Subcutaneous abdominal adipose tissue (tissue), 5 donors: ENCODE data around the gene INPP5B.
A peak's percentile ranks its signal among the peaks of the same experiment; 100 is the strongest.

Experiments
- H3K27ac ChIP-seq: one replicate; pipeline ENCODE4 v1.7.0; 2013; ENCODE audit warnings: low read depth, mild to moderate bottlenecking, inconsistent platforms, low read length, moderate library complexity
- H3K27me3 ChIP-seq, 5 donors: one replicate each; pipeline ENCODE4 v1.7.0; 2013; ENCODE audit warnings: low read length in 5 of 5, inconsistent platforms in 1 of 5; ENCODE audit not compliant: control insufficient read depth in 5 of 5, insufficient read depth in 4 of 5
- H3K36me3 ChIP-seq, 5 donors: one replicate each; pipeline ENCODE4 v1.7.0; 2013; ENCODE audit warnings: low read length in 5 of 5; ENCODE audit not compliant: control insufficient read depth in 5 of 5, insufficient read depth in 5 of 5
- H3K4me1 ChIP-seq, 5 donors: one replicate each; pipeline ENCODE4 v1.7.0; 2013; ENCODE audit warnings: low read length in 5 of 5, mild to moderate bottlenecking in 3 of 5, moderate library complexity in 1 of 5; ENCODE audit not compliant: control insufficient read depth in 5 of 5, insufficient read depth in 5 of 5
- H3K4me3 ChIP-seq, 5 donors: one replicate each; pipeline ENCODE4 v1.7.0; 2013; ENCODE audit warnings: low read length in 5 of 5, low read depth in 1 of 5
- H3K9ac ChIP-seq, 5 donors: one replicate each; pipeline ENCODE4 v1.7.0; 2013; ENCODE audit warnings: low read length in 5 of 5, mild to moderate bottlenecking in 4 of 5, moderate library complexity in 3 of 5
- H3K9me3 ChIP-seq, 5 donors: one replicate each; pipeline ENCODE4 v1.7.0; 2013; ENCODE audit warnings: low read length in 5 of 5; ENCODE audit not compliant: control insufficient read depth in 5 of 5
- donor health status: healthy.
- donor health status: healthy.
- donor health status: healthy.
- donor health status: healthy.
- donor health status: healthy.

INPP5B gene

GRCh38 chr1:37861151-37861550 is 85.7 kb downstream of the INPP5B start:
- H3K4me3 ChIP-seq = no peak overlapping the region
- H3K27ac ChIP-seq = no peak overlapping the region
- H3K36me3 ChIP-seq = peaks cover 12 to 61% (median 44%) of the 10 kb centered on the region in 5 donors
- no peaks in the 10 kb centered on the region for H3K9me3 ChIP-seq
- peaks cover 6 to 27% (median 23%) of the 10 kb centered on the region in 5 donors for H3K4me1 ChIP-seq
- no peak overlapping the region for H3K9ac ChIP-seq
- H3K27me3 ChIP-seq = no peaks in the 10 kb centered on the region

- Histone ChIP-seq H3K4me1 (peaks cover 6 to 27% (median 23%) of the 10 kb centered on the region in 5 donors), H3K27me3 (no peaks in the 10 kb centered on the region), H3K9ac (peak overlapping the region in 4 of 5 donors; percentile 38 to 99 (median 97)), H3K9me3 (no peaks in the 10 kb centered on the region), H3K27ac (peak overlapping the region; percentile 91), H3K4me3 (peak overlapping the region; percentile 17 to 99 (median 98)), H3K36me3 (peaks cover 12 to 52% (median 37%) of the 10 kb centered on the region in 5 donors)
Measured at GRCh38 chr1:37860346-37860666, 86.5 kb downstream of the INPP5B start.

GRCh38 chr1:37859507-37860345 is 87.1 kb downstream of the INPP5B start, which contains the start of gene MTF1:
Gene MTF1 (minus strand): TSS chr1:37859592. CDS start chr1:37857658, 1,934 bp downstream.
- peak within 1 kb of the TSS; percentile 86 to 99 (median 98) for H3K4me3 ChIP-seq
- peaks cover 6 to 27% (median 23%) of the 10 kb centered on the region in 5 donors for H3K4me1 ChIP-seq
- no peaks in the 10 kb centered on the region for H3K27me3 ChIP-seq
- H3K27ac ChIP-seq = peak within 1 kb of the TSS; percentile 91
- peak within 1 kb of the TSS; percentile 82 to 99 (median 96) for H3K9ac ChIP-seq
- peaks cover 16 to 50% (median 38%) of the 10 kb centered on the region in 5 donors for H3K36me3 ChIP-seq
- H3K9me3 ChIP-seq = no peaks in the 10 kb centered on the region

GRCh38 chr1:37858931-37859506 is 87.8 kb downstream of the INPP5B start:
- Histone ChIP-seq H3K27me3 (no peaks in the 10 kb centered on the region), H3K36me3 (peaks cover 9 to 46% (median 33%) of the 10 kb centered on the region in 5 donors), H3K4me1 (peaks cover 6 to 27% (median 23%) of the 10 kb centered on the region in 5 donors), H3K9ac (peak overlapping the region; percentile 82 to 99 (median 96)), H3K4me3 (peak overlapping the region; percentile 86 to 99 (median 98)), H3K27ac (peak overlapping the region; percentile 91), H3K9me3 (no peaks in the 10 kb centered on the region)

GRCh38 chr1:37854406-37854805 is 92.4 kb downstream of the INPP5B start:
- Histone ChIP-seq H3K4me1 (peaks cover 7 to 44% (median 39%) of the 10 kb centered on the region in 5 donors), H3K4me3 (no peak overlapping the region), H3K9ac (no peak overlapping the region), H3K27ac (no peak overlapping the region), H3K36me3 (peaks cover 4 to 17% (median 13%) of the 10 kb centered on the region in 5 donors), H3K9me3 (no peaks in the 10 kb centered on the region), H3K27me3 (no peaks in the 10 kb centered on the region)

- Histone ChIP-seq H3K9ac (no peak overlapping the region), H3K36me3 (peaks cover 8 to 17% (median 13%) of the 10 kb centered on the region in 5 donors), H3K27ac (no peak overlapping the region)
Measured at GRCh38 chr1:37853157-37853556, 93.7 kb downstream of the INPP5B start.

GRCh38 chr1:37851782-37852210 is 95.1 kb downstream of the INPP5B start:
- H3K4me3 ChIP-seq = no peak overlapping the region
- no peak overlapping the region for H3K9ac ChIP-seq
- H3K4me1 ChIP-seq = peaks cover 3 to 34% (median 24%) of the 10 kb centered on the region in 5 donors
- H3K36me3 ChIP-seq = peaks cover 6 to 12% (median 10%) of the 10 kb centered on the region in 5 donors
- H3K9me3 ChIP-seq = no peaks in the 10 kb centered on the region
- H3K27ac ChIP-seq = no peak overlapping the region
- no peaks in the 10 kb centered on the region for H3K27me3 ChIP-seq

More at GRCh38 chr1:37853157-37853556, 93.7 kb downstream of the INPP5B start:
- Histone ChIP-seq H3K9me3 (no peaks in the 10 kb centered on the region), H3K27me3 (no peaks in the 10 kb centered on the region), H3K4me3 (no peak overlapping the region), H3K4me1 (peaks cover 3 to 32% (median 30%) of the 10 kb centered on the region in 5 donors)

GRCh38 chr1:37851262-37851661 is 95.6 kb downstream of the INPP5B start:
- Histone ChIP-seq H3K4me3 (no peak overlapping the region), H3K4me1 (peaks cover 3 to 36% (median 25%) of the 10 kb centered on the region in 5 donors), H3K9me3 (no peaks in the 10 kb centered on the region), H3K27ac (peak overlapping the region; percentile 34), H3K9ac (no peak overlapping the region), H3K27me3 (no peaks in the 10 kb centered on the region), H3K36me3 (peaks cover 5 to 11% (median 6%) of the 10 kb centered on the region in 5 donors)

GRCh38 chr1:37850352-37850955 is 96.4 kb downstream of the INPP5B start:
- peaks cover 3 to 36% (median 26%) of the 10 kb centered on the region in 5 donors for H3K4me1 ChIP-seq
- no peak overlapping the region for H3K9ac ChIP-seq
- H3K36me3 ChIP-seq = peaks cover 5 to 11% (median 6%) of the 10 kb centered on the region in 5 donors
- H3K27ac ChIP-seq = peak overlapping the region; percentile 34
- H3K27me3 ChIP-seq = no peaks in the 10 kb centered on the region
- H3K4me3 ChIP-seq = no peak overlapping the region
- H3K9me3 ChIP-seq = no peaks in the 10 kb centered on the region
